ENCODE measurements around the gene COX4I1.
"Not testable (repeated sequence)": the region's sequence is repeated elsewhere in the genome, so short reads cannot be mapped to it uniquely, and the experiment has no call there.

Gene COX4I1

GRCh38 chr16:85805442-85806045 is 6.0 kb downstream of the COX4I1 start:
- DNase-seq = no peak

- DNase-seq = no peak
These were observed 7.0 kb downstream of the COX4I1 start for GRCh38 chr16:85806539-85806938.

- not testable (repeated sequence) for DNase-seq
These were observed 7.8 kb downstream of the COX4I1 start for GRCh38 chr16:85807340-85807739.

- DNase-seq = not testable (repeated sequence)
These were observed 8.6 kb downstream of the COX4I1 start for GRCh38 chr16:85808104-85808503.

- DNase-seq = no peak
These were observed 9.4 kb downstream of the COX4I1 start for GRCh38 chr16:85808926-85809325.

GRCh38 chr16:85809645-85810044 is 10.2 kb downstream of the COX4I1 start:
- no peak for DNase-seq

- no peak for DNase-seq
These were observed 10.7 kb downstream of the COX4I1 start for GRCh38 chr16:85810097-85810741.

GRCh38 chr16:85810742-85811115 is 11.2 kb downstream of the COX4I1 start:
- DNase-seq = no peak

- DNase-seq = no peak
These were observed 12.7 kb downstream of the COX4I1 start for GRCh38 chr16:85812031-85812807.

- no peak for DNase-seq
These were observed 13.6 kb downstream of the COX4I1 start for GRCh38 chr16:85812811-85813700.

GRCh38 chr16:85816159-85816558 is 16.7 kb downstream of the COX4I1 start:
- no peak for DNase-seq

GRCh38 chr16:85817195-85817594 is 17.7 kb downstream of the COX4I1 start:
- DNase-seq = not testable (repeated sequence)

GRCh38 chr16:85819245-85819644 is 19.8 kb downstream of the COX4I1 start:
- no peak for DNase-seq

GRCh38 chr16:85819771-85820170 is 20.3 kb downstream of the COX4I1 start:
- no peak for DNase-seq

- DNase-seq = no peak
These were observed 21.3 kb downstream of the COX4I1 start for GRCh38 chr16:85820604-85821372.

- peak; percentile 59 for DNase-seq
These were observed 22.1 kb downstream of the COX4I1 start for GRCh38 chr16:85821390-85822135.

- no peak for DNase-seq
These were observed 22.6 kb downstream of the COX4I1 start for GRCh38 chr16:85822145-85822544.

- no peak for DNase-seq
These were observed 23.9 kb downstream of the COX4I1 start for GRCh38 chr16:85823328-85823920.

- DNase-seq = no peak
These were observed 25.0 kb downstream of the COX4I1 start for GRCh38 chr16:85824161-85825135.

GRCh38 chr16:85825326-85825725 is 25.8 kb downstream of the COX4I1 start:
- DNase-seq = no peak
